Loucy (cell line): ENCODE data around the gene FSTL5.

Source experiments
- H2AFZ ChIP-seq: fragments of 200-600 bp; sonication (generic); 2 replicates; pipeline ENCODE4 v1.6.0; 2016; ENCODE audit warnings: antibody characterized with exemption, mild to moderate bottlenecking, low read length, moderate library complexity
- H3F3A ChIP-seq: fragments of 200-600 bp; 2 replicates; pipeline ENCODE4 v1.6.0; 2016; ENCODE audit warnings: antibody characterized with exemption, low read depth, mild to moderate bottlenecking
- H3K27me3 ChIP-seq: fragments of 200-600 bp; sonication (generic); 2 replicates; pipeline ENCODE4 v1.6.1; 2014; ENCODE audit warnings: low read length, mild to moderate bottlenecking; ENCODE audit not compliant: insufficient read depth, poor library complexity, severe bottlenecking
- H3K36me3 ChIP-seq: fragments of 200-600 bp; sonication (generic); 2 replicates; pipeline ENCODE4 v1.6.1; 2016; ENCODE audit warnings: low read length; ENCODE audit not compliant: insufficient read depth
- H3K4me1 ChIP-seq: fragments of 200-600 bp; sonication (generic); 2 replicates; pipeline ENCODE4 v1.5.1; 2014; ENCODE audit warnings: low read length, mild to moderate bottlenecking; ENCODE audit not compliant: insufficient read depth, poor library complexity, severe bottlenecking
- H3K4me2 ChIP-seq: fragments of 200-600 bp; sonication (generic); 2 replicates; pipeline ENCODE4 v1.6.0; 2014; ENCODE audit warnings: antibody characterized with exemption, low read length, low read depth, mild to moderate bottlenecking; ENCODE audit not compliant: poor library complexity, severe bottlenecking
- H3K4me3 ChIP-seq: fragments of 200-600 bp; sonication (generic); 2 replicates; pipeline ENCODE4 v1.5.1; 2014; ENCODE audit warnings: low read length, mild to moderate bottlenecking, mixed read lengths; ENCODE audit not compliant: poor library complexity, severe bottlenecking
- H3K79me2 ChIP-seq: fragments of 200-600 bp; sonication (generic); 2 replicates; pipeline ENCODE4 v1.6.1; 2014; ENCODE audit warnings: low read length; ENCODE audit not compliant: insufficient read depth
- H3K9ac ChIP-seq: fragments of 200-600 bp; sonication (generic); 2 replicates; pipeline ENCODE4 v1.6.0; 2014; ENCODE audit warnings: mild to moderate bottlenecking, low read depth, low read length, moderate library complexity; ENCODE audit not compliant: poor library complexity, severe bottlenecking
- H3K9me2 ChIP-seq: fragments of 200-600 bp; sonication (generic); replicated peaks from 2 replicates; pipeline ENCODE4 v1.6.1; 2016; ENCODE audit warnings: low read depth, low read length, mixed read lengths
- H3K9me3 ChIP-seq: fragments of 200-600 bp; sonication (generic); 2 replicates; pipeline ENCODE4 v1.6.1; 2014; ENCODE audit warnings: mild to moderate bottlenecking, antibody characterized with exemption, low read length, low read depth; ENCODE audit not compliant: insufficient read depth
- H4K20me1 ChIP-seq: fragments of 200-600 bp; sonication (generic); 2 replicates; pipeline ENCODE4 v1.6.0; 2014; ENCODE audit warnings: antibody characterized with exemption, low read length, mild to moderate bottlenecking; ENCODE audit not compliant: insufficient read depth, poor library complexity, severe bottlenecking
- CTCF ChIP-seq: fragments of 200-600 bp; sonication (generic); conservative IDR thresholded peaks from 2 replicates; pipeline ENCODE4 v1.5.1; 2014; ENCODE audit warnings: mild to moderate bottlenecking, antibody characterized with exemption, low read length
- EZH2phosphoT487 ChIP-seq: fragments of 200-600 bp; IDR thresholded peaks from 2 replicates; pipeline ENCODE4 v1.6.1; 2018; ENCODE audit warnings: antibody characterized with exemption, mild to moderate bottlenecking, moderate library complexity, borderline replicate concordance

FSTL5 gene

DNA sequence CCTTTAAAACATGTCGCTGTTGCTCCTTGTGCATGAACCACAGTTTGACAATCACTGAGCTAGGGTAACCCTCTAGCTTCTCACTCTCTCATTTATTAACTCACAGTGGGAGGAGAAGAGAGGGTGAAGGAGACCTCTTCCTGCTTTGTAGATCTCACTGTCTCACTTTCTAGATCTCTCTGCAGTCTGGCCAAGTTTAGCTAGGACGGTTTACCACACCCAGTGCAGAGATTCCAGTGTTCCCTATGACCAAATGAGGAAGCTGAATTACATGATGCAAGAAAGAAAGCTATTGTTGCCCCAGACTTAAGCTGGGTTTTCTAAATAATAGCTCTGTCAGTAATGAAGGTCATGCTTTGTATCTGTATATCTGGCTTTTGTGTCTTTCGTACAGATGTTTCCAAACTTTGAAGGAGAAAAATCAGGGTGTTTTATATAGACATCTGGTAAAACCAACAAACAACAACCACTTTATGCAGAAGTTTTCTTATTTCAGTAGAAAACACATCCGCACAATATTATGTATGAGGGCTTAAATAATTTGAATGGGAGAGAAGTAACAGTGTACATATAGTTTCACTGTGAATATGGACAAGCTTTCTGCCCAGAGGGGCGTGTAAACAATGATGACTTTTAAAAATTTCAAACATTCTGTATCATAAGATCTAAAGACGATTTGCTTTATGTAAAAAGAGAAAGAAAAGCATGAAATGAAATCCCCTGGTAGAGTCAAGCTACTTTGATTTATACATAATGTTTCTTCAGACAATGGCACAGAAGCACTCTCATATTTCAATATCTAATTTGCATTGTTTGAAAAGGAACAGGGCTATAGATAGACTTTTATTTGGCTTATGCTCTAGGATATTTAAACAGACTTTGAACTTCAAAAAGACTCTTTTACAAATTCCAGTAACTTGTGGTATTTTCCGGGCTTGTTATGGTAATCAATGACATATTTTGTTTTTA lies 582.3 kb downstream of the FSTL5 start:
- Histone ChIP-seq H3K4me1 (no peaks in the 10 kb centered on the region), H4K20me1 (no peaks in the 10 kb centered on the region), H2AFZ (no peak overlapping the region), H3F3A (no peaks in the 10 kb centered on the region), H3K36me3 (no peaks in the 10 kb centered on the region), H3K4me2 (no peak overlapping the region), H3K9me2 (no peaks in the 10 kb centered on the region), H3K9ac (no peak overlapping the region), H3K9me3 (no peaks in the 10 kb centered on the region), H3K79me2 (no peaks in the 10 kb centered on the region), H3K27me3 (no peaks in the 10 kb centered on the region), H3K4me3 (no peak overlapping the region)
- TF ChIP-seq EZH2phosphoT487 (no peak), CTCF (no peak)

GRCh38 chr4:161577579-161578301 lies 586.1 kb downstream of the FSTL5 start:
- Histone ChIP-seq H2AFZ (no peak overlapping the region), H3K9me2 (no peaks in the 10 kb centered on the region), H3K9ac (no peak overlapping the region), H3K9me3 (no peaks in the 10 kb centered on the region), H3K4me3 (no peak overlapping the region), H4K20me1 (no peaks in the 10 kb centered on the region), H3K27me3 (no peaks in the 10 kb centered on the region), H3F3A (no peaks in the 10 kb centered on the region), H3K79me2 (no peaks in the 10 kb centered on the region), H3K36me3 (no peaks in the 10 kb centered on the region), H3K4me1 (no peaks in the 10 kb centered on the region), H3K4me2 (no peak overlapping the region)
- no peak for TF ChIP-seq CTCF
- TF ChIP-seq EZH2phosphoT487: no peak

DNA sequence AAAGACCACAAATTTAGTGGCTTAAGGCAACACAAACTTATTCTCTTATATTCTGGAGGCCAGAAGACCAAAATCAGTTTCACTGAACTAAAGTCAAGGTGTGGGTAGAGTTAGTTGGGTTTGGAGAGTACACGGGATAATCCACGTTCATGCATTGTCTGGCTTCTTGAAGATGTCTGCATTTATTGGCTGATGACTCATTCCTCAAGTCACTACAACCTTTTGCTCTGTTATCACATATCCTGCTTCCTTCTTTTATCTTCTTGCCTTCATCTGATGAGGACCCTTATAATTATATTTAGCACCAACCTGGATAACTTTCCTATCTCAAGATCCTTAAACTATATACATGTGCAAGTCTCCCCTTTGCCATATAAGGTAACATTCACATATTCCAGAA lies 590.0 kb downstream of the FSTL5 start:
- Histone ChIP-seq H3K36me3 (no peaks in the 10 kb centered on the region), H2AFZ (no peak overlapping the region), H3K9me3 (no peaks in the 10 kb centered on the region), H3F3A (no peaks in the 10 kb centered on the region), H3K9ac (no peak overlapping the region), H4K20me1 (no peaks in the 10 kb centered on the region), H3K79me2 (no peaks in the 10 kb centered on the region), H3K4me3 (no peak overlapping the region), H3K27me3 (no peaks in the 10 kb centered on the region), H3K4me2 (no peak overlapping the region), H3K9me2 (no peaks in the 10 kb centered on the region; the same call in 1 of the 2 replicates), H3K4me1 (no peaks in the 10 kb centered on the region)
- TF ChIP-seq CTCF: no peak
- no peak for TF ChIP-seq EZH2phosphoT487
